ENCODE measurements around the gene BSPRY. TPM values are rescaled to one million over a fixed set of nuclear protein-coding genes. Genes with fewer than 3 reads are reported as not detected.

Gene BSPRY
- total and polyA plus RNA-seq, 2 experiments from 2014 or later: 4.8 to 6.6 TPM

DNA sequence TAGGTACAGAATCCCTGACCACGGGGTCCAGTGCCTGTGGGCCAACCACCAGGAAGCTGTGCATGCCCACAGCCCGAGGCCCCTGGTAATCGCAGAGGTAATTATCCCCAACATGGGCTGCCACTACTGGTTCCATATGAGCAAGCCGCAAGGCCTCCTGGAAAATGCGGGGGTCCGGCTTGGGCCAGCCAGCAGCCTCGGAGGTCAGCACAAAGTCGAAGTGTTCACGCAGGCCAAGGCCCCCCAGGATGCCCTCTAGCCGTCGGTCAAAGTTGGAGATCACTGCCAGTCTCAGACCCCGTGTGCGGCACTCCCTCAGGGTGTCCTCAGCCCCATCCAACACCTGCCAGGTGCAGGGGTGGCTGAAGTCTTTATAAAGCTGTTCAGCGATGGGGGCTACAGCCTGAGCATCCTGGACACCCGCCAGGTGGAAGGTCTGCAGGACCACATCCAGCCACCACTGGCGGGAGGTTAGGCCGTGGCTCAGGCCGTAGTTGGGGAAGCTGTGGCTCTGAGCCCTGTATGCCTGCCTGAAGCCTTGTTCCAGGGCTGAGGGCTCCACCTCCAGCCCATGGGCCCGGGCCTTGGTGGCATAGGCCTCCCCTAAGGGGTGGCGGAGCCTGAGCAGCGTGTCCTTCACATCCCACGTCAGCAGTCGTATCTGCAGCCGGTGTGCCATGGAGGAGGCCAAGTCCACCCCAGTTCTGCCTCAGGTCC, 24.5 kb downstream of the BSPRY start (continued):
- TF ChIP-seq ZNF331 (CRISPR knock-in tag; IDR thresholded peaks at IDR 0.05; ENCODE audit: low read depth) (no peak), NANOG (IDR thresholded peaks at IDR 0.05; ENCODE audit: borderline replicate concordance) (no peak)
- TF ChIP-seq, protein P1, sequence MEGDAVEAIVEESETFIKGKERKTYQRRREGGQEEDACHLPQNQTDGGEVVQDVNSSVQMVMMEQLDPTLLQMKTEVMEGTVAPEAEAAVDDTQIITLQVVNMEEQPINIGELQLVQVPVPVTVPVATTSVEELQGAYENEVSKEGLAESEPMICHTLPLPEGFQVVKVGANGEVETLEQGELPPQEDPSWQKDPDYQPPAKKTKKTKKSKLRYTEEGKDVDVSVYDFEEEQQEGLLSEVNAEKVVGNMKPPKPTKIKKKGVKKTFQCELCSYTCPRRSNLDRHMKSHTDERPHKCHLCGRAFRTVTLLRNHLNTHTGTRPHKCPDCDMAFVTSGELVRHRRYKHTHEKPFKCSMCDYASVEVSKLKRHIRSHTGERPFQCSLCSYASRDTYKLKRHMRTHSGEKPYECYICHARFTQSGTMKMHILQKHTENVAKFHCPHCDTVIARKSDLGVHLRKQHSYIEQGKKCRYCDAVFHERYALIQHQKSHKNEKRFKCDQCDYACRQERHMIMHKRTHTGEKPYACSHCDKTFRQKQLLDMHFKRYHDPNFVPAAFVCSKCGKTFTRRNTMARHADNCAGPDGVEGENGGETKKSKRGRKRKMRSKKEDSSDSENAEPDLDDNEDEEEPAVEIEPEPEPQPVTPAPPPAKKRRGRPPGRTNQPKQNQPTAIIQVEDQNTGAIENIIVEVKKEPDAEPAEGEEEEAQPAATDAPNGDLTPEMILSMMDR (conservative IDR thresholded peaks at IDR 0.05; ENCODE audit: low read depth in 2 of 2): no peak

DNA sequence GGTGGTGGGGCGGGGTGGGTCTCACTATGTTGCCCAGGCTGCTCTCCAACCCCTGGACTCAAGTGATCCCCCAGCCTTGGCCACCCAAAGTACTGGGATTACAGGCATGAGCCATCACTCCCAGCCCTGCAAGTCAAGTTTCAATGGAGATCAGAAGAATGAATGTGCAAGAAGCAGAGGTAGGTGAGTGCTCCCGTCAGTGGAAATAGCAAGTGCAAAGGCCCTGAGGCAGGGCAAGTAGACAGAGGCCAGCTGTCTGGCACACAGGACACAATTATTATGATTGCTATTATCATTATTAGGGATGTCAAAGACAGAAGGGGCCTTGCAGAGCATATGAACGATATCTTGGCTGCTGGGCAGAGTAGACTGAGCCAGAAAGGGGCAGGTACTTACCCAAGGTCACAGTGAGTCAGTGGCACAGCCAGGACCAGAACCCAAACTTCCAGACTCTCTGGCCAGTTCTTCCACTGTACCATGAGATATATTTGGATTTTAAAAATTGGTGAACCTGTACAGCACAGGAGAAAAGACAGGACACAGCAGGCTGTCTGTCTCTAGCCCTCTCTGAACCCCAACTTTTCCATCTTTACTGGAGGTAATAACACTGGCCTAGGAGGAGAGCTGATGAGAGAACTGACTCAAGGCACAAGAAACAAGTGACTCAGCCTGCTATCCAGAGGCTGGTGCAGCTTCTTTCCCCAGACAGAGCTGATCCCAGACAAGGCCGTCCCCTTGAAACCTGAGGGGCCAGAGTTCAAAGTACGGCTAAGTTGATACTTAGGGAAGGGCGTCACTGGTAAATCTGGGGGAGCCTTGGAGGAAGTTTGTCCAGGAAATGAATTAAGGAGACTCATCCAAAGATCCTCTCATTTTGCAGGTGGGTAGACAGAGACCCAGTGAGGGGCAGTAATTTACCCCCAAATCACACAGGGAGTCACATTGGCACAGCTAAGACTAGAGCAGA, 26.0 kb downstream of the BSPRY start:
- H3K27ac Mint-ChIP-seq: no peak overlapping the region; the same call in 1 of the 2 replicates
- no peak for TF ChIP-seq STAT1 (IDR thresholded peaks at IDR 0.05; ENCODE audit: unreplicated experiment)
- TF ChIP-seq, protein P2, sequence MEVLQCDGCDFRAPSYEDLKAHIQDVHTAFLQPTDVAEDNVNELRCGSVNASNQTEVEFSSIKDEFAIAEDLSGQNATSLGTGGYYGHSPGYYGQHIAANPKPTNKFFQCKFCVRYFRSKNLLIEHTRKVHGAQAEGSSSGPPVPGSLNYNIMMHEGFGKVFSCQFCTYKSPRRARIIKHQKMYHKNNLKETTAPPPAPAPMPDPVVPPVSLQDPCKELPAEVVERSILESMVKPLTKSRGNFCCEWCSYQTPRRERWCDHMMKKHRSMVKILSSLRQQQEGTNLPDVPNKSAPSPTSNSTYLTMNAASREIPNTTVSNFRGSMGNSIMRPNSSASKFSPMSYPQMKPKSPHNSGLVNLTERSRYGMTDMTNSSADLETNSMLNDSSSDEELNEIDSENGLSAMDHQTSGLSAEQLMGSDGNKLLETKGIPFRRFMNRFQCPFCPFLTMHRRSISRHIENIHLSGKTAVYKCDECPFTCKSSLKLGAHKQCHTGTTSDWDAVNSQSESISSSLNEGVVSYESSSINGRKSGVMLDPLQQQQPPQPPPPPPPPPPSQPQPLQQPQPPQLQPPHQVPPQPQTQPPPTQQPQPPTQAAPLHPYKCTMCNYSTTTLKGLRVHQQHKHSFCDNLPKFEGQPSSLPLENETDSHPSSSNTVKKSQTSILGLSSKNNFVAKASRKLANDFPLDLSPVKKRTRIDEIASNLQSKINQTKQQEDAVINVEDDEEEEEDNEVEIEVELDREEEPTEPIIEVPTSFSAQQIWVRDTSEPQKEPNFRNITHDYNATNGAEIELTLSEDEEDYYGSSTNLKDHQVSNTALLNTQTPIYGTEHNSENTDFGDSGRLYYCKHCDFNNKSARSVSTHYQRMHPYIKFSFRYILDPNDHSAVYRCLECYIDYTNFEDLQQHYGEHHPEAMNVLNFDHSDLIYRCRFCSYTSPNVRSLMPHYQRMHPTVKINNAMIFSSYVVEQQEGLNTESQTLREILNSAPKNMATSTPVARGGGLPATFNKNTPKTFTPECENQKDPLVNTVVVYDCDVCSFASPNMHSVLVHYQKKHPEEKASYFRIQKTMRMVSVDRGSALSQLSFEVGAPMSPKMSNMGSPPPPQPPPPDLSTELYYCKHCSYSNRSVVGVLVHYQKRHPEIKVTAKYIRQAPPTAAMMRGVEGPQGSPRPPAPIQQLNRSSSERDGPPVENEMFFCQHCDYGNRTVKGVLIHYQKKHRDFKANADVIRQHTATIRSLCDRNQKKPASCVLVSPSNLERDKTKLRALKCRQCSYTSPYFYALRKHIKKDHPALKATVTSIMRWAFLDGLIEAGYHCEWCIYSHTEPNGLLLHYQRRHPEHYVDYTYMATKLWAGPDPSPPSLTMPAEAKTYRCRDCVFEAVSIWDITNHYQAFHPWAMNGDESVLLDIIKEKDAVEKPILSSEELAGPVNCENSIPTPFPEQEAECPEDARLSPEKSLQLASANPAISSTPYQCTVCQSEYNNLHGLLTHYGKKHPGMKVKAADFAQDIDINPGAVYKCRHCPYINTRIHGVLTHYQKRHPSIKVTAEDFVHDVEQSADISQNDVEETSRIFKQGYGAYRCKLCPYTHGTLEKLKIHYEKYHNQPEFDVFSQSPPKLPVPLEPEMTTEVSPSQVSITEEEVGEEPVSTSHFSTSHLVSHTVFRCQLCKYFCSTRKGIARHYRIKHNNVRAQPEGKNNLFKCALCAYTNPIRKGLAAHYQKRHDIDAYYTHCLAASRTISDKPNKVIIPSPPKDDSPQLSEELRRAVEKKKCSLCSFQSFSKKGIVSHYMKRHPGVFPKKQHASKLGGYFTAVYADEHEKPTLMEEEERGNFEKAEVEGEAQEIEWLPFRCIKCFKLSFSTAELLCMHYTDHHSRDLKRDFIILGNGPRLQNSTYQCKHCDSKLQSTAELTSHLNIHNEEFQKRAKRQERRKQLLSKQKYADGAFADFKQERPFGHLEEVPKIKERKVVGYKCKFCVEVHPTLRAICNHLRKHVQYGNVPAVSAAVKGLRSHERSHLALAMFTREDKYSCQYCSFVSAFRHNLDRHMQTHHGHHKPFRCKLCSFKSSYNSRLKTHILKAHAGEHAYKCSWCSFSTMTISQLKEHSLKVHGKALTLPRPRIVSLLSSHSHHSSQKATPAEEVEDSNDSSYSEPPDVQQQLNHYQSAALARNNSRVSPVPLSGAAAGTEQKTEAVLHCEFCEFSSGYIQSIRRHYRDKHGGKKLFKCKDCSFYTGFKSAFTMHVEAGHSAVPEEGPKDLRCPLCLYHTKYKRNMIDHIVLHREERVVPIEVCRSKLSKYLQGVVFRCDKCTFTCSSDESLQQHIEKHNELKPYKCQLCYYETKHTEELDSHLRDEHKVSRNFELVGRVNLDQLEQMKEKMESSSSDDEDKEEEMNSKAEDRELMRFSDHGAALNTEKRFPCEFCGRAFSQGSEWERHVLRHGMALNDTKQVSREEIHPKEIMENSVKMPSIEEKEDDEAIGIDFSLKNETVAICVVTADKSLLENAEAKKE (CRISPR knock-in tag; IDR thresholded peaks at IDR 0.05): no peak
- TF ChIP-seq, protein P1 (conservative IDR thresholded peaks at IDR 0.05; ENCODE audit: low read depth in 2 of 2): no peak
- no peak for TF ChIP-seq EZH2 (IDR thresholded peaks at IDR 0.05; ENCODE audit: low read depth, unreplicated experiment)
- no peak for TF ChIP-seq JUNB (IDR thresholded peaks at IDR 0.05; ENCODE audit: unreplicated experiment)
- TF ChIP-seq, protein P3, sequence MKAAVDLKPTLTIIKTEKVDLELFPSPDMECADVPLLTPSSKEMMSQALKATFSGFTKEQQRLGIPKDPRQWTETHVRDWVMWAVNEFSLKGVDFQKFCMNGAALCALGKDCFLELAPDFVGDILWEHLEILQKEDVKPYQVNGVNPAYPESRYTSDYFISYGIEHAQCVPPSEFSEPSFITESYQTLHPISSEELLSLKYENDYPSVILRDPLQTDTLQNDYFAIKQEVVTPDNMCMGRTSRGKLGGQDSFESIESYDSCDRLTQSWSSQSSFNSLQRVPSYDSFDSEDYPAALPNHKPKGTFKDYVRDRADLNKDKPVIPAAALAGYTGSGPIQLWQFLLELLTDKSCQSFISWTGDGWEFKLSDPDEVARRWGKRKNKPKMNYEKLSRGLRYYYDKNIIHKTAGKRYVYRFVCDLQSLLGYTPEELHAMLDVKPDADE (IDR thresholded peaks at IDR 0.05): no peak
- no peak for TF ChIP-seq ZNF331 (CRISPR knock-in tag; IDR thresholded peaks at IDR 0.05; ENCODE audit: low read depth)
- TF ChIP-seq POLR2AphosphoS5 (IDR thresholded peaks at IDR 0.05; ENCODE audit: low read depth): no peak
- TF ChIP-seq CREB1 (CRISPR knock-in tag; IDR thresholded peaks at IDR 0.05; ENCODE audit: low read depth): no peak
- TF ChIP-seq ZNF114 (CRISPR knock-in tag; IDR thresholded peaks at IDR 0.05): no peak

More for the DNA sequence above, 26.0 kb downstream of the BSPRY start:
- Histone ChIP-seq H4K20me1 (replicated peaks; ENCODE audit: insufficient read depth) (no peaks in the 10 kb centered on the region), H3K4me1 (ENCODE audit: insufficient read depth) (no peaks in the 10 kb centered on the region), H3K36me3 (ENCODE audit: insufficient read depth) (no peaks in the 10 kb centered on the region), H3K4me2 (peak overlapping the region; percentile 84; the same call in 1 of the 2 replicates), H3F3A (replicated peaks; ENCODE audit: low read depth) (no peaks in the 10 kb centered on the region), H3K79me2 (replicated peaks; ENCODE audit: insufficient read depth) (no peaks in the 10 kb centered on the region), H3K9me2 (ENCODE audit: insufficient read depth) (no peaks in the 10 kb centered on the region), H2AFZ (no peak overlapping the region), H3K27me3 (ENCODE audit: insufficient read depth) (no peaks in the 10 kb centered on the region), H3K4me3 (peak overlapping the region; percentile 85), H3K27ac (ENCODE audit: low read depth) (no peak overlapping the region)
- ATAC-seq (no peak), DNase-seq (ENCODE audit: low spot score) (no peak)
- Mint-ChIP-seq H3K9me3 (no peaks in the 10 kb centered on the region), H3K4me1 (peaks cover 9% of the 10 kb centered on the region), H3K4me3 (peak overlapping the region; percentile 92), H3K27me3 (ENCODE audit: insufficient read depth, low read depth, poor library complexity) (peaks cover 4% of the 10 kb centered on the region), H3K36me3 (ENCODE audit: low read depth) (peaks cover 6% of the 10 kb centered on the region; the same call in 1 of the 3 replicates)
